Mesenchymal stem cell (in vitro differentiated cells and primary cell): ENCODE data around the gene STK32C.
"Not testable (repeated sequence)": the region's sequence is repeated elsewhere in the genome, so short reads cannot be mapped to it uniquely, and the experiment has no call there.

Source experiments
- DNase-seq: peaks from one replicate; pipeline ENCODE4 v3.0.0-alpha.2; 2013
- H2AFZ ChIP-seq: one replicate; pipeline ENCODE4 v1.6.1; 2013; ENCODE audit warnings: low read depth, mild to moderate bottlenecking, control low read depth, inconsistent platforms, low read length, moderate library complexity
- H2AK5ac ChIP-seq: 2 replicates; pipeline ENCODE4 v1.6.1; 2013; ENCODE audit warnings: low read length, moderate library complexity, mild to moderate bottlenecking, inconsistent platforms; ENCODE audit not compliant: severe bottlenecking
- H2BK120ac ChIP-seq: one replicate; pipeline ENCODE4 v1.6.1; 2013; ENCODE audit warnings: low read depth, mild to moderate bottlenecking, inconsistent platforms, low read length, moderate library complexity
- H2BK12ac ChIP-seq, 2 experiments: one replicate each; pipeline ENCODE4 v1.6.1; 2013; ENCODE audit warnings: inconsistent platforms in 2 of 2, low read length in 2 of 2, mild to moderate bottlenecking in 2 of 2, moderate library complexity in 2 of 2, control low read depth in 1 of 2
- H2BK15ac ChIP-seq: one replicate; pipeline ENCODE4 v1.6.1; 2013; ENCODE audit warnings: mild to moderate bottlenecking, low read depth, inconsistent platforms; ENCODE audit not compliant: poor library complexity, severe bottlenecking
- H2BK5ac ChIP-seq: 2 replicates; pipeline ENCODE4 v1.6.1; 2013; ENCODE audit warnings: low read depth, mild to moderate bottlenecking, low read length, control low read depth, inconsistent platforms; ENCODE audit not compliant: poor library complexity, severe bottlenecking
- H3K14ac ChIP-seq, 2 experiments: one replicate each; pipeline ENCODE4 v1.6.1; 2013; ENCODE audit warnings: inconsistent platforms in 2 of 2, low read length in 2 of 2, control low read depth in 1 of 2, mild to moderate bottlenecking in 1 of 2, moderate library complexity in 1 of 2
- H3K18ac ChIP-seq, 2 experiments: one replicate each; pipeline ENCODE4 v1.6.1; 2013; ENCODE audit warnings: inconsistent platforms in 2 of 2, low read length in 2 of 2, control low read depth in 1 of 2, low read depth in 1 of 2, mild to moderate bottlenecking in 1 of 2
- H3K23ac ChIP-seq, 2 experiments: one replicate each; pipeline ENCODE4 v1.6.1; 2013; ENCODE audit warnings: inconsistent platforms in 2 of 2, low read length in 2 of 2, mild to moderate bottlenecking in 2 of 2, moderate library complexity in 2 of 2, control low read depth in 1 of 2
- H3K27ac ChIP-seq: 2 replicates; pipeline ENCODE4 v1.5.1; 2013; ENCODE audit warnings: mild to moderate bottlenecking, moderate library complexity, low read length, control low read depth, inconsistent platforms; ENCODE audit not compliant: poor library complexity, severe bottlenecking
- H3K27me3 ChIP-seq, 2 experiments: 2 replicates each; pipeline versions ENCODE4 v1.6.1 to v1.7.0; 2013; ENCODE audit warnings: low read length in 2 of 2, mild to moderate bottlenecking in 2 of 2, moderate library complexity in 2 of 2, control low read depth in 1 of 2, inconsistent platforms in 1 of 2; ENCODE audit not compliant: control insufficient read depth in 1 of 2, insufficient read depth in 1 of 2
- H3K36me3 ChIP-seq, 2 experiments: 2 replicates each; pipeline versions ENCODE4 v1.6.1 to v1.7.0; 2013; ENCODE audit warnings: low read length in 2 of 2, control low read depth in 1 of 2, inconsistent platforms in 1 of 2, low read depth in 1 of 2, mild to moderate bottlenecking in 1 of 2; ENCODE audit not compliant: insufficient read depth in 2 of 2, control insufficient read depth in 1 of 2
- H3K4ac ChIP-seq, 2 experiments: one replicate each; pipeline ENCODE4 v1.6.1; 2013; ENCODE audit warnings: inconsistent platforms in 2 of 2, low read length in 2 of 2, mild to moderate bottlenecking in 2 of 2, moderate library complexity in 2 of 2, control low read depth in 1 of 2, low read depth in 1 of 2
- H3K4me1 ChIP-seq: 2 replicates; pipeline ENCODE4 v1.6.1; 2013; ENCODE audit warnings: low read depth, low read length, control low read depth; ENCODE audit not compliant: control insufficient read depth, insufficient read depth
- H3K4me2 ChIP-seq: 2 replicates; pipeline ENCODE4 v1.6.1; 2013; ENCODE audit warnings: low read length, mild to moderate bottlenecking, inconsistent platforms; ENCODE audit not compliant: poor library complexity, severe bottlenecking
- H3K4me3 ChIP-seq, 2 experiments: 2 replicates each; pipeline versions ENCODE4 v1.5.1 to v1.7.0; 2013; ENCODE audit warnings: low read length in 2 of 2, mild to moderate bottlenecking in 2 of 2, control low read depth in 1 of 2, low read depth in 1 of 2; ENCODE audit not compliant: insufficient read depth in 1 of 2
- H3K79me1 ChIP-seq: replicated peaks from 2 replicates; pipeline ENCODE4 v1.6.1; 2013; ENCODE audit warnings: mild to moderate bottlenecking, control low read depth, low read length, inconsistent platforms; ENCODE audit not compliant: poor library complexity, severe bottlenecking
- H3K9ac ChIP-seq: 2 replicates; pipeline ENCODE4 v1.7.0; 2013; ENCODE audit warnings: mild to moderate bottlenecking, low read length, moderate library complexity
- H3K9me3 ChIP-seq: 2 replicates; pipeline ENCODE4 v1.7.0; 2013; ENCODE audit warnings: mild to moderate bottlenecking, low read length; ENCODE audit not compliant: control insufficient read depth
- H4K8ac ChIP-seq: one replicate; pipeline ENCODE4 v1.6.1; 2013; ENCODE audit warnings: inconsistent platforms, mild to moderate bottlenecking, low read length, moderate library complexity
- H4K91ac ChIP-seq: one replicate; pipeline ENCODE4 v1.6.1; 2013; ENCODE audit warnings: mild to moderate bottlenecking, low read length, inconsistent platforms
- WGBS: methylation state at CpG from one replicate; pipeline ENCODE4 v1.1.7; 2013; ENCODE audit warnings: mixed read lengths; 5-methylcytosine and 5-hydroxymethylcytosine counted together

The STK32C gene

GRCh38 chr10:132160834-132161622, 146.7 kb downstream of the STK32C start:
- not testable (repeated sequence) for H3K4me1 ChIP-seq, H2BK15ac ChIP-seq, H3K4me2 ChIP-seq, H3K18ac ChIP-seq, H2BK120ac ChIP-seq, H4K8ac ChIP-seq, H2AK5ac ChIP-seq, H3K9ac ChIP-seq, H3K36me3 ChIP-seq, H3K27ac ChIP-seq, H4K91ac ChIP-seq, H3K4ac ChIP-seq, H3K79me1 ChIP-seq, H2BK12ac ChIP-seq, H3K9me3 ChIP-seq, H2BK5ac ChIP-seq, H3K14ac ChIP-seq, H2AFZ ChIP-seq, H3K23ac ChIP-seq, H3K4me3 ChIP-seq, DNase-seq
- H3K27me3 ChIP-seq, result peaks cover 15 to 30% of the 10 kb centered on the region in 2 experiments
- WGBS, result no CpG with 5 or more reads among the region's 4 CpGs

- H2AFZ ChIP-seq, H2AK5ac ChIP-seq, H3K23ac ChIP-seq, H3K9me3 ChIP-seq, H3K4me3 ChIP-seq, H2BK15ac ChIP-seq, H3K79me1 ChIP-seq, H3K14ac ChIP-seq, H3K9ac ChIP-seq, H3K18ac ChIP-seq, H3K4me2 ChIP-seq, H3K4ac ChIP-seq, H2BK120ac ChIP-seq, H2BK12ac ChIP-seq, H2BK5ac ChIP-seq, H4K91ac ChIP-seq, DNase-seq, H3K27ac ChIP-seq, H4K8ac ChIP-seq, H3K36me3 ChIP-seq, H3K4me1 ChIP-seq: not testable (repeated sequence)
- peaks cover 15 to 30% of the 10 kb centered on the region in 2 experiments for H3K27me3 ChIP-seq
Measured at GRCh38 chr10:132160231-132160630, 147.5 kb downstream of the STK32C start.

- H3K79me1 ChIP-seq, DNase-seq, H3K27ac ChIP-seq, H3K4me1 ChIP-seq, H3K14ac ChIP-seq, H3K9ac ChIP-seq, H2AFZ ChIP-seq, H3K4me3 ChIP-seq, H3K18ac ChIP-seq, H3K4me2 ChIP-seq, H3K9me3 ChIP-seq, H2BK15ac ChIP-seq, H2AK5ac ChIP-seq, H3K4ac ChIP-seq, H2BK12ac ChIP-seq, H3K36me3 ChIP-seq, H2BK5ac ChIP-seq, H4K8ac ChIP-seq, H4K91ac ChIP-seq, H2BK120ac ChIP-seq, H3K23ac ChIP-seq: not testable (repeated sequence)
- WGBS, result 76% methylated on average over 3 of the region's 7 CpGs
- peaks cover 15 to 25% of the 10 kb centered on the region in 2 experiments for H3K27me3 ChIP-seq
Measured at GRCh38 chr10:132159302-132160230, 148.2 kb downstream of the STK32C start.

GRCh38 chr10:132158823-132159222, 148.9 kb downstream of the STK32C start:
- WGBS, result 98% methylated on average over 5 of the region's 7 CpGs

More at GRCh38 chr10:132158823-132159222, 148.9 kb downstream of the STK32C start:
- H4K91ac ChIP-seq, result no peak overlapping the region
- no peaks in the 10 kb centered on the region for H3K79me1 ChIP-seq
- no peak overlapping the region for H3K27ac ChIP-seq
- H2BK5ac ChIP-seq, result no peak overlapping the region
- no peak overlapping the region for H3K23ac ChIP-seq
- no peak overlapping the region for H3K4me3 ChIP-seq
- H3K27me3 ChIP-seq, result peaks cover 13 to 21% of the 10 kb centered on the region in 2 experiments
- no peak overlapping the region for H3K14ac ChIP-seq
- no peak overlapping the region for H2AFZ ChIP-seq
- no peaks in the 10 kb centered on the region for H3K36me3 ChIP-seq
- H2BK120ac ChIP-seq, result no peak overlapping the region
- no peak overlapping the region for H3K18ac ChIP-seq
- no peak overlapping the region for H2BK15ac ChIP-seq
- no peaks in the 10 kb centered on the region for H3K9me3 ChIP-seq
- H4K8ac ChIP-seq, result no peak overlapping the region
- peaks cover 4% of the 10 kb centered on the region for H3K4me1 ChIP-seq
- DNase-seq, result no peak
- H2BK12ac ChIP-seq, result no peak overlapping the region
- H3K9ac ChIP-seq, result no peak overlapping the region
- no peak overlapping the region for H2AK5ac ChIP-seq
- no peak overlapping the region for H3K4ac ChIP-seq
- no peak overlapping the region for H3K4me2 ChIP-seq
